ENCODE results near the gene KNDC1.

KNDC1 gene

DNA sequence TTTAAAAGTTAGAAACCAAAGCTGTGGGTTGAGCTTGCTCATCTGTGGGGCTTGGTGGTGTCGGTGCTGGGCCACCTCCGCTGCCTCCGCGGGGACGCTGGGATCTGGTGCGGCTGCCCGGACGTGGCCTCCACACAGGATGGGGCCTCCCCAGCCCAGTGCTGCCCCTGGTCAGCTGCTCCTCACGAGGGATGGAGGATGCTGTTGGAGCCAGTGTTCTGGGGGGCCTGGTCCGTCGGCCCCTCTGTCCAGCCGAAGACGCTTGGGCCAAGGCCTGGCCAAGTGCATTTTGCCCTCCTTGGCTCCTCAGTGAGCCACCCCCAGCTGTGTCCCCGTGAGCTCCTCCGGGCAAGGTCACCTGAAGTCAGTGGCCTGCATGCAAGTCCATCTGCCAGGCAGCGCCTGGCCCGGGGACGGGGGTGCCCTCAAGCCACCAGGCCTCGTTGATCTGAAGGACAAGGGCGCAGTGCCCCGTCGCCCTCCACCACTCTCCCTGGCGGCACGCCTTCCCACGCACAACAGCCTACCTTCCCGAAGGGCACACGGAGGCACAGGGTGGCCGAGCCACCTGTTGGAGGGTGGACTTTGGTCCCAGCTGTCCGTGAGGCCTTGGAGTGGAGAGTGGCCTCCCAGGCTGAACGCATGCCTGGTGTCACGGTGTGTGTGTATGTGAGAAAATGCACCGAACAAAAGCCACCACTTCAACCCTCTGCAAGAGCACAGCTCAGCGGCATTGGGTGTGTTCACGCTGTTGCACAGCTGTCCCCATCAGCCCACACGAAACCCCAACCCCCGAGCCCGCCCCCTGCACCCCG is 27.3 kb downstream of the KNDC1 start:
- DNase-seq (ENCODE audit: low read depth) = no peak
- TF ChIP-seq, protein P1, sequence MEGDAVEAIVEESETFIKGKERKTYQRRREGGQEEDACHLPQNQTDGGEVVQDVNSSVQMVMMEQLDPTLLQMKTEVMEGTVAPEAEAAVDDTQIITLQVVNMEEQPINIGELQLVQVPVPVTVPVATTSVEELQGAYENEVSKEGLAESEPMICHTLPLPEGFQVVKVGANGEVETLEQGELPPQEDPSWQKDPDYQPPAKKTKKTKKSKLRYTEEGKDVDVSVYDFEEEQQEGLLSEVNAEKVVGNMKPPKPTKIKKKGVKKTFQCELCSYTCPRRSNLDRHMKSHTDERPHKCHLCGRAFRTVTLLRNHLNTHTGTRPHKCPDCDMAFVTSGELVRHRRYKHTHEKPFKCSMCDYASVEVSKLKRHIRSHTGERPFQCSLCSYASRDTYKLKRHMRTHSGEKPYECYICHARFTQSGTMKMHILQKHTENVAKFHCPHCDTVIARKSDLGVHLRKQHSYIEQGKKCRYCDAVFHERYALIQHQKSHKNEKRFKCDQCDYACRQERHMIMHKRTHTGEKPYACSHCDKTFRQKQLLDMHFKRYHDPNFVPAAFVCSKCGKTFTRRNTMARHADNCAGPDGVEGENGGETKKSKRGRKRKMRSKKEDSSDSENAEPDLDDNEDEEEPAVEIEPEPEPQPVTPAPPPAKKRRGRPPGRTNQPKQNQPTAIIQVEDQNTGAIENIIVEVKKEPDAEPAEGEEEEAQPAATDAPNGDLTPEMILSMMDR (IDR thresholded peaks at IDR 0.05; ENCODE audit: low read depth, low read length, missing control alignments) = no peak
- H3K4me3 ChIP-seq (ENCODE audit: low read depth, low read length) = no peak overlapping the region

DNA sequence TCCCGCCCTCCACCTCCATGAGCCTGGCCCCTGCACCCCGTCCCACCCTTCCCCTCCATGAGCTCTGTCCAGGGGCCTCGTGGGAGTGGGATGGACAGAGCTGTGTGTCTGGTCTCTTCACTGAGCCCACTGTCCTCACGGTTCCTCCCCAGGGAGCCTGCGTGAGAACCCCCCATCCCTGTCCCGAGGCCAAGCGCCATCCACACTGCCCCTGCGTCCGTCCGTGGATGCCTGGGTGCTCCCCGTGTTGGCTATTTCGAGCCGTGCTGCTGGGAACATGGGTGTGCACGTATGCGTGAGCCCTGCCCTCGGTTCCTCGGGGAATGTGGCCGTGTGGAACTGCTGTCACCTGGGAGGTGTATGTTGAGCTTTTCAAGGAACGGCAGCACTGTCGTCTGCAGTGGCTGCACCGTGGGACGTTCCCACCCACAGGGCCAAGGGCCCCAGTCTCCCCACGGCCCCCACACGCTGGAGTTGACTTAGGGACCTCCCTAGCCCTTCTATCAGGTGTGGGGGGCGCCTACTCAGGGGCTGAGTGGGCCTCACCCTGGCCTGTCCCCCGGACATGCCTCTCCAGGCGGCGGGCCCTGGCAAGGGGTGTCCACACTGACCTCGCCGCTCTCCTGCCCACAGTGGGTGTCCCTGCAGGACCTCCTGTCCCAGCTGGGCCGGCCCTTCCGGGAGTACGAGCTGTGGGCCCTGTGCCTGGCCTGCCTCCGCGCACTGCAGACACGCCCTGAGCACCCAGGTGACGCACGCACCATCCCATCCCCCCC is 28.1 kb downstream of the KNDC1 start:
- no peak for DNase-seq (ENCODE audit: low read depth)
- TF ChIP-seq, protein P1 (IDR thresholded peaks at IDR 0.05; ENCODE audit: low read depth, low read length, missing control alignments) = no peak
- H3K4me3 ChIP-seq (ENCODE audit: low read depth, low read length) = no peak overlapping the region

DNA sequence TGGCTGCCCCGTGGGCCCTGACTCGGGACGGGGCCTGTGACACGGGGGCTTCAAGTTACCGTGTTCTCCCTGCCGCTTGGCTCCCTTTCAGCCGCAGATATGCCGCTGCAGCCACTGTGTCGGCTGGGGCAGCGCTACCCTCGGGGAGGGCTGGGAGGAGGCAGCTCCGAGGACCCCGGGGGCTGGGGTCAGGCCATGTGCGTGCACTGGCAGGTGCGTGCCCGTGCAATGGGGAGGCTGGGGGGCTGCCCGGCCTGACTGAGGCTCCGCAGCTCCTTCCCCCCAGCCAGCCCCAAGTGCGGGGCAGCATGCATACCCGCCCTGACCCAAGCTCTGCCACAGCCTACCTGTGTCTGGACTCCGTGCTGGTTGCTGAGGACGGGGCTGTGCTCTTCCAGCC is 29.2 kb downstream of the KNDC1 start:
- no peak for DNase-seq (ENCODE audit: low read depth)
- TF ChIP-seq, protein P1 (IDR thresholded peaks at IDR 0.05; ENCODE audit: low read depth, low read length, missing control alignments) = no peak
- H3K4me3 ChIP-seq (ENCODE audit: low read depth, low read length) = no peak overlapping the region

DNA sequence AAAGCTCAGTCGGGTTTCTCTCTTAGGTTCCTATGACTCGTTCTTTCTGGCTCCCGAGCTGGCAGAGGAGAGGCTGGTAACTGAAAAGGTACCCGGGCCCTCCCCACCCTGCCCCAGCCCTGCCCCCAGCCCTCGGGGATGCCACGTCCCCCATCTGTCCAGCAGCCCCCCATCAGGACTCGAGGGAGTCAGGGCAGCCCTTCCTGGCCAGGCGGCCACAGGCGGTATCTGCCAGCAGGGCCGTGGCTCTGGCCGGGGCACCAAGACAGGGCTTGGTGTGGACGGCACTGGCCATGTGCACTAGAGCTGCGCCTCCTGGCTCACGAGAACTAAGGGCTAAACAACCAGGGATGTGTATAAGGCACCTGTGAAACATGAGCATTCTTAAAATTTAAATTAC is 29.7 kb downstream of the KNDC1 start:
- H3K4me3 ChIP-seq (ENCODE audit: low read depth, low read length) = no peak overlapping the region
- no peak for DNase-seq (ENCODE audit: low read depth)
- TF ChIP-seq, protein P1 (IDR thresholded peaks at IDR 0.05; ENCODE audit: low read depth, low read length, missing control alignments) = no peak

DNA sequence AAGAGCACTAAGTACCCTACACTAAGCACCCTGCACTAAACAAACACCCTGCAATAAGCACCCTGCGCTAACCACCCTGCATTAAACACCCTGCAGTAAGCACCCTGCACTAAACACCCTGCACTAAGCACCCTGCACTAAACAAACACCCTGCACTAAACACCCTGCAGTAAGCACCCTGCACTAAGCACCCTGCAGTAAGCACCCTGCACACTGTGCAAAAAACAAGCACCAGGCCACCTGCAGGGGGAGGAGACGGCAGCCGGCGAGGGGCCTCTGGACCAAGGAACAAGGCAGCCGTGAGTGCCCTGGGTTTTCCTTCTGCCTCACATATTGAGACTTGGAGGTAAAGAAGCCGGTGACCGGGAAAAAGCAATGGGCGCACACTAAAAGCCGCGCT is 30.2 kb downstream of the KNDC1 start:
- TF ChIP-seq, protein P1 (IDR thresholded peaks at IDR 0.05; ENCODE audit: low read depth, low read length, missing control alignments) = no peak
- no peak for DNase-seq (ENCODE audit: low read depth)
- no peak overlapping the region for H3K4me3 ChIP-seq (ENCODE audit: low read depth, low read length)

DNA sequence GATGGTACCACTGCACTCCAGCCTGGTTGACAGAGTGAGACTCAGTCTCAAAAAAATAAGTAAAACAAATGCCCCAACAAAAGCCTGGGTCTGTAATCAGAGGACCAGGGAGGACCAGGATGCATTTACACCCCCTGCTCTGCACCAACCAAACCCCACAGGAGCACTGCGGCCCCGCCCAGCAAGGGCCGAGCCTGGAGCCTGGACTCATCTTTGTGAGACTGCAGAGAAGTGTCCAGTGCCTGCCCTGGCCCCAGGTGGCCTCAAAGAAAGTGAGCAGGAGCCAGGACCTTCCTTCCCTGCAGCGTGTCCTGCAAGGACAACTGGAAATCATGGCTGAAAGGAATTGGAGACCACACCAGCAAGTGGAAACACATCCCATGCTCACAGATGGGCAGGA is 31.6 kb downstream of the KNDC1 start:
- H3K4me3 ChIP-seq (ENCODE audit: low read depth, low read length) = no peak overlapping the region
- TF ChIP-seq, protein P1 (IDR thresholded peaks at IDR 0.05; ENCODE audit: low read depth, low read length, missing control alignments) = no peak
- no peak for DNase-seq (ENCODE audit: low read depth)
